DOHH2 (cell line): Measurements from ENCODE around the gene OR8B4.

ENCODE experiments used
- H3F3A ChIP-seq: fragments of 200-600 bp; sonication (generic), shearing (Covaris generic); 2 replicates; pipeline ENCODE4 v1.6.0; 2016; ENCODE audit warnings: antibody characterized with exemption, mild to moderate bottlenecking; ENCODE audit not compliant: control insufficient read depth, insufficient read depth
- H3K27ac ChIP-seq: fragments of 200-600 bp; sonication (generic); 2 replicates; pipeline ENCODE4 v1.5.1; 2014; ENCODE audit warnings: low read depth, mild to moderate bottlenecking, low read length, moderate library complexity
- H3K27me3 ChIP-seq: fragments of 200-600 bp; sonication (generic); 2 replicates; pipeline ENCODE4 v1.6.1; 2014; ENCODE audit warnings: mild to moderate bottlenecking, low read length, mixed read lengths; ENCODE audit not compliant: control insufficient read depth
- H3K36me3 ChIP-seq: fragments of 200-600 bp; sonication (generic); 2 replicates; pipeline ENCODE4 v1.6.1; 2014; ENCODE audit warnings: mild to moderate bottlenecking, low read length, moderate library complexity, mixed read lengths; ENCODE audit not compliant: control insufficient read depth
- H3K4me1 ChIP-seq: fragments of 200-600 bp; sonication (generic); 2 replicates; pipeline ENCODE4 v1.6.1; 2014; ENCODE audit warnings: mild to moderate bottlenecking, low read length, mixed read lengths; ENCODE audit not compliant: control insufficient read depth
- H3K4me2 ChIP-seq: fragments of 200-600 bp; sonication (generic); 2 replicates; pipeline ENCODE4 v1.6.0; 2014; ENCODE audit warnings: mild to moderate bottlenecking, low read length, moderate library complexity
- H3K4me3 ChIP-seq: fragments of 200-600 bp; sonication (generic); 2 replicates; pipeline ENCODE4 v1.5.1; 2014; ENCODE audit warnings: mild to moderate bottlenecking, low read length, mixed read lengths
- H3K79me2 ChIP-seq: fragments of 200-600 bp; sonication (generic); 2 replicates; pipeline ENCODE4 v1.6.1; 2014; ENCODE audit warnings: mild to moderate bottlenecking, low read length, mixed read lengths; ENCODE audit not compliant: control insufficient read depth
- H3K9me2 ChIP-seq: fragments of 200-600 bp; sonication (generic); replicated peaks from 2 replicates; pipeline ENCODE4 v1.6.1; 2014; ENCODE audit warnings: mild to moderate bottlenecking, low read length, mixed read lengths; ENCODE audit not compliant: control insufficient read depth
- H3K9me3 ChIP-seq: fragments of 200-600 bp; sonication (generic); 2 replicates; pipeline ENCODE4 v1.6.1; 2014; ENCODE audit warnings: antibody characterized with exemption, low read length, mixed read lengths; ENCODE audit not compliant: control insufficient read depth, insufficient read depth
- H4K20me1 ChIP-seq: fragments of 200-600 bp; sonication (generic); 2 replicates; pipeline ENCODE4 v1.6.0; 2014; ENCODE audit warnings: low read depth, mild to moderate bottlenecking, antibody characterized with exemption, low read length, moderate library complexity; ENCODE audit not compliant: control insufficient read depth, insufficient read depth
- CTCF ChIP-seq: fragments of 200-600 bp; sonication (generic); IDR thresholded peaks from one replicate; pipeline ENCODE4 v1.5.1; 2014; ENCODE audit warnings: antibody characterized with exemption, mild to moderate bottlenecking, low read depth, low read length; ENCODE audit not compliant: poor library complexity, severe bottlenecking
- EZH2phosphoT487 ChIP-seq: fragments of 200-600 bp; sonication (generic); IDR thresholded peaks from 2 replicates; pipeline ENCODE4 v1.6.1; 2017; ENCODE audit warnings: borderline replicate concordance, mild to moderate bottlenecking, antibody characterized with exemption, low read length, moderate library complexity, mixed read lengths

Gene OR8B4

GRCh38 chr11:124442442-124442841, 17.8 kb upstream of the OR8B4 start:
- Histone ChIP-seq H3K27ac (no peak overlapping the region), H3K27me3 (no peaks in the 10 kb centered on the region)

DNA sequence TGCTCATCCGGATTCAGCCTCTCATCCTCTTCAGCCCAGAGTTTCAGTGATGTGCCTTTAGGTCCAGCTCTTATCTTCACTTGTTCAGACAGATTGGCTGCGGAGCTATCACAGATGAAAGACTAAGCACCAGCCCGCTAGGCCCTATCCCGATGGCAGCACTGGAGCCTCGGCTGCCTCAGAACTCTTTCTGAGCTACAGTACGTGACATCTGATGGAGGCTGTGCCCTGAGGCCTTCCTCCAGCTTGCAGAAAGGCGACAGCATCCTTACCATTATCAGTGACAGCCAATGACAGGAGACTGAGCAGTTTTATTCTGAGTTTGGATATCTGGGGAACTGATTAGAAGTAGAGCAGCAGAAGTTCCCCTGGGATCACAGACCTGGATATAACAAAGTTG, 16.8 kb upstream of the OR8B4 start:
- H4K20me1 ChIP-seq: no peaks in the 10 kb centered on the region
- TF ChIP-seq CTCF (no peak), EZH2phosphoT487 (no peak)
- no peaks in the 10 kb centered on the region for H3F3A ChIP-seq
- no peaks in the 10 kb centered on the region for H3K36me3 ChIP-seq
- no peaks in the 10 kb centered on the region for H3K4me1 ChIP-seq
- H3K9me3 ChIP-seq: no peaks in the 10 kb centered on the region
- no peaks in the 10 kb centered on the region for H3K27me3 ChIP-seq
- H3K79me2 ChIP-seq: no peaks in the 10 kb centered on the region
- H3K4me2 ChIP-seq: no peak overlapping the region
- H3K4me3 ChIP-seq: no peak overlapping the region
- no peak overlapping the region for H3K27ac ChIP-seq
- H3K9me2 ChIP-seq: no peaks in the 10 kb centered on the region

More at GRCh38 chr11:124442442-124442841, 17.8 kb upstream of the OR8B4 start:
- H3K9me3 ChIP-seq: no peaks in the 10 kb centered on the region
- H3K4me3 ChIP-seq: no peak overlapping the region
- H3K79me2 ChIP-seq: no peaks in the 10 kb centered on the region
- H3K4me2 ChIP-seq: no peak overlapping the region
- no peaks in the 10 kb centered on the region for H3F3A ChIP-seq
- no peaks in the 10 kb centered on the region for H3K9me2 ChIP-seq
- H3K36me3 ChIP-seq: no peaks in the 10 kb centered on the region
- TF ChIP-seq CTCF (no peak), EZH2phosphoT487 (no peak)
- no peaks in the 10 kb centered on the region for H4K20me1 ChIP-seq
- no peaks in the 10 kb centered on the region for H3K4me1 ChIP-seq

DNA sequence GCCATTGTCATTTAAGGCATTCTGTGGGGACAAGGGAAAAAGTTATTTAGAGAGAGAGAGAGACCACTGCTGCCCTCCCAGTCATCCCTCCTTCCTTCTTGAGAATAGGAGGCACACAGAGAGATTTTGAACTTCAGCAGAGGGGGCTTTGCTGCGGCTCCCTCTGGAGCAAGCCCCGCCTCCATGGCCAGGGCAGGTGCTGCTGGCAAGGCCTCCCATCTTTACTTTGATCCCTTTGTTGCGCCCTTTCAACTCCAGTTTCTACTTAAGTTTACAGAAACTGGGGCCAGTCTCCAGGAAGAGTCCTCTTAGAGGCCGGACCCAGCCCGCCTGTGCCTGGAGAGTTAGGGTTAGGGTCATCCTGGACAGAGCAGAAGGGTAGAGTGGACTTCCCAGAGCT, 16.4 kb upstream of the OR8B4 start:
- no peaks in the 10 kb centered on the region for H3K9me3 ChIP-seq
- no peak overlapping the region for H3K4me2 ChIP-seq
- no peaks in the 10 kb centered on the region for H4K20me1 ChIP-seq
- H3F3A ChIP-seq: no peaks in the 10 kb centered on the region
- no peaks in the 10 kb centered on the region for H3K9me2 ChIP-seq
- H3K4me3 ChIP-seq: no peak overlapping the region
- no peaks in the 10 kb centered on the region for H3K27me3 ChIP-seq
- H3K4me1 ChIP-seq: no peaks in the 10 kb centered on the region
- H3K27ac ChIP-seq: no peak overlapping the region
- no peaks in the 10 kb centered on the region for H3K36me3 ChIP-seq
- no peak for TF ChIP-seq EZH2phosphoT487
- no peak for TF ChIP-seq CTCF
- H3K79me2 ChIP-seq: no peaks in the 10 kb centered on the region

DNA sequence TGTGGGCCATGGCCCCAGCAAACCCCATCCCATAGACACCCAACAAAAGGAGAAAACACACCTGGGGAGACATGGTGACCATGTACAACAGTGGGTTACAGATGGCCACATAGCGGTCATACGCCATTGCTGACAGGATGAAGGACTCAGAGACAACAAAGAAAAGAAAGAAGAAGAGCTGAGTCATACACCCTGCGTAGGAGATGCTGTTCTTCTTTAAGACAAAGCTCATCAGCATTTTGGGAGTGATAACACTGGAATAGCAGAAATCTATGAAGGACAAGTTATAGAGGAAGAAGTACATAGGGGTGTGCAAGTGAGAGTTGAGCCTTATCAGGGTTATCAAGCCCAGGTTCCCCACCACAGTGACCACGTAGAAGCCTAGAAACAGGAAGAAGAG, 15.9 kb upstream of the OR8B4 start:
- no peaks in the 10 kb centered on the region for H3K79me2 ChIP-seq
- TF ChIP-seq EZH2phosphoT487 (no peak), CTCF (no peak)
- no peaks in the 10 kb centered on the region for H3K36me3 ChIP-seq

More for the DNA sequence above, 15.9 kb upstream of the OR8B4 start:
- H3K4me3 ChIP-seq: no peak overlapping the region
- H3F3A ChIP-seq: no peaks in the 10 kb centered on the region
- H3K9me2 ChIP-seq: no peaks in the 10 kb centered on the region
- no peaks in the 10 kb centered on the region for H4K20me1 ChIP-seq
- no peaks in the 10 kb centered on the region for H3K9me3 ChIP-seq
- H3K4me2 ChIP-seq: no peak overlapping the region
- H3K4me1 ChIP-seq: no peaks in the 10 kb centered on the region
- H3K27ac ChIP-seq: no peak overlapping the region
- no peaks in the 10 kb centered on the region for H3K27me3 ChIP-seq
